Subcutaneous adipose tissue (tissue), 4 donors: ENCODE results near the gene TMEM185B. TPM values are rescaled to one million over a fixed set of nuclear protein-coding genes. Genes with fewer than 3 reads are reported as not detected.

ENCODE experiments used
- CTCF ChIP-seq: fragments of 450-650 bp; IDR thresholded peaks from one replicate; pipeline ENCODE4 v1.5.1; 2016; ENCODE audit warnings: low read depth, mild to moderate bottlenecking, control low read depth, antibody characterized with exemption, moderate library complexity
- total RNA-seq, 4 donors: library from RNA; depleted of rRNA; stranded (reverse); fragments of >200 nt; gene quantifications; one replicate each; pipeline ENCODE4 v1.1.0, GENCODE V29; 2016

Gene TMEM185B
- total RNA-seq: 10 to 100 TPM; 13.6 to 24.9 (median 17.7) TPM

DNA sequence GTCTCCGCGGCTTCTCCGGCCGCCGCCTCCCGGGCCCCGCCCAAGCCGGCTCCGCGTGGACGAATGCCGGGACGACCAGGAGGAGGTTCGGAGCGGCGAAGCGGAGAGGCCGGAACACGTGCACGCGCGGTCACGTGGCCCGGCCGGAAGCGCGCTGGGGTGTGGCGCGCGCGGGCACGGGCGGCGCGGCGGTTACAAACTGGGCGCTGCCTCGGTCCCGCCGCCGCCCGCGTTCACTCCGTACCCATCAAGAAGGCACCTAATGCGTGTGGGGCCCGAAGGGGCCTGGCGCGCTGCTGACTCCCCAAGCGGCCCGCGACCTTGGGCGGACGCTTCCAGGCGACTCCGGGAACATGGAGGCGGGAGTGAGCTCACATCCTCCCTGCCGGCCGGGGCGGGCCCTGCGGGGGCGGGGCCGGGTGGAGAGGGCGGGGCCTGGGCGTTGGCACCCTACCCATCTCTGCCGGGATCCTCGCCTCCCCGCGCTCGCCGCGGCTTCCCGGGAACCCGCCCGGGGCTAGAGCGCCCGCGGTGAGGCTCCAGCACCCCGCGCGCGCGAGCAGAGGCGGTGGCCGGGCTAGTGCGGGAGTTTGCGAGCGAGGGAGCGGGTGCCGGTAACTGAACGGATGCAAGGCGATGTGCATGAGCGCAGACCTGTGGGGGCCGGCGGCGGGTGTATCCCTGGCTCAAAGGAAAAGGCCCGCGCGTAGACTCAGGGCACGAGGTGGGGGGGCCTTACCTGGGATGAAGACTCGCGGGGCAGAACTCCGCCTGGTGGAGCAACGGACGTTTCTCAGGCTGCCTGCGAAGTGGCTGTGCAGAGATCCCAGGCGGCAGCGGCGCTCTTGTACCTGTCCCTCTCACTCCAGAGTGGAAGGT is at the start of gene TMEM185B:
Gene TMEM185B (minus strand): TSS at position 367 of the 879 bp plus-strand sequence. CDS start 424 bp downstream, outside the sequence.
- TF ChIP-seq CTCF: no peak

GRCh38 chr2:120271711-120272379 is 48.6 kb upstream of the TMEM185B start:
- no peak for TF ChIP-seq CTCF

DNA sequence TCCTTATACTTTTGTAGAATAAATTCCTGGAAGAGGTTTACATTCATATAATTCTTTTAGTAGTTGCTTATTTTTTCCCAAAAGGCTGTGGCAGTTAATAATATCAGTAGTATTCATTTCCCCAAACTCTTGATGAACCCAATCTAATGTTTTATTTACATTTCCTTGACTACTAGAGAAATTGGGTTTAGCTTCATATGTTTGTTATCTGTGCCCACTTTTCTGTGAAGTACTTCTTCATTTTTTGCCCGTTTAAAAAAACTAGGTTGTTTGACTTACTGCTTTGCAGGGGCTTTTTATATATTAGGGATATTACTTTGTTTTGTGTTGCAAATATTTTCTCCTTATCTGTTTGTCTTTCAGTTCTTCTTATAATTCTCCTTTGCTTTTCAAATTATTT is 46.6 kb upstream of the TMEM185B start:
- TF ChIP-seq CTCF: no peak

DNA sequence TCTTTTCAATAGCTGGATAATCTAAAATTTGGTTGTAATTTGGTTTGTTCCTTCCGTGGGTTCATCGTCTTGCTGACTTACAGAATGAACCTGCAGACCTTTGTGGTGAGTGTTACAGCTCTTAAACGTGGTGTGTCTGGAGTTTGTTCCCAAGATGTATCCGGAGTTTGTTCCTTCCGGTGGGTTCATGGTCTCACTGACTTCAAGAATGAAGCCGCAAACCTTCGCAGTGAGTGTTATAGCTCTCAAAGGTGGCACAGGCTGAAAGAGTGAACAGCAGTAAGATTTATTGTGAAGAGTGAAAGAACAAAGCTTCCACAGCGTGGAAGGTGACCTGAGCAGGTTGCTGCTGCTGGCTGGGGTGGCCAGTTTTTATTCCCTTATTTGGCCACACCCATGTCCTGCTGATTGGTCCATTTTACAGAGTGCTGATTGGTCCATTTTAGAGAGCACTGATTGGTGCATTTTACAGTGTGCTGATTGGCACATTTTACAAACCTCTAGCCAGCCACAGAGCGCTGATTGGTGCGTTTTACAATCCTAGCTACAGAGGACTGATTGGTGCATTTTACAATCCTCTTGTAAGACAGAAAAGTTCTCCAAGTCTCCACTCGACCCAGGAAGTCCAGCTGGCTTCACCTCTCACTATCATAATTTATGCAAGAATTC is 46.0 kb upstream of the TMEM185B start:
- no peak for TF ChIP-seq CTCF

DNA sequence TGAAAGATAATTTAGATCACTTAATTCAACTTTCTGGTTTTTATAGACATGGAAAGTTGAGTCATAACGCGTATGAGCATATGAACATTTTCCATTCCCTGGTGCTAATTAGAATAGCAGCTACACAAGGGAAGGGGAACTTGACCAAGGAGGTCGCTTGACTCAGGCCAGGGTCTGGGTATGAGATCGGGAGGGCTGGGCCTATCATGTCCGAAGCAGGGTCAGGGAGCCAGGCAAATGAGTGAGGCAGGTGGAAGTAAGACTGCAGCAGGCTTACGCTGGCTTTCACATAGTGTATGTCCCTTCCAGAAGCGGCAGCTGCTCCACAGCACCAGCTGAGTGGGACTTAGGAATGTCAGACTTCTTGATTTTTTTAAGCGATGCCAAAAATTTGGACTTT is 44.1 kb upstream of the TMEM185B start:
- TF ChIP-seq CTCF: no peak

- TF ChIP-seq CTCF: no peak
These were observed 41.8 kb upstream of the TMEM185B start for GRCh38 chr2:120265006-120265405.

- no peak for TF ChIP-seq CTCF
These were observed 39.7 kb upstream of the TMEM185B start for GRCh38 chr2:120262761-120263428.
